Body of pancreas (tissue), 4 donors: ENCODE data around the gene UBE2M. TPM values are rescaled to one million over a fixed set of nuclear protein-coding genes. Genes with fewer than 3 reads are reported as not detected.

ENCODE experiments used
- ATAC-seq: fragments of 150-250 bp; one replicate; pipeline ENCODE4 v1.9.1; 2016
- DNase-seq, 4 donors: peaks; one replicate each; pipeline ENCODE4 v3.0.0-alpha.2; 2019
- H3K27ac ChIP-seq, 4 donors: fragments of 200-600 bp; sonication (generic); 1 replicate in 3 of 4; 2 replicates in 1 of 4; pipeline versions ENCODE4 v1.5.1 to v1.6.1; 2016 to 2019; ENCODE audit warnings: mild to moderate bottlenecking in 1 of 4, mixed read lengths in 1 of 4, moderate library complexity in 1 of 4
- H3K27me3 ChIP-seq, 2 donors: fragments of 200-600 bp; sonication (generic); one replicate each; pipeline ENCODE4 v1.6.0; 2016; ENCODE audit warnings: mild to moderate bottlenecking in 1 of 2
- H3K36me3 ChIP-seq, 2 donors: fragments of 200-600 bp; sonication (generic); replicated peaks in 1 of 2; 2 replicates each; pipeline ENCODE4 v1.5.1; 2016; ENCODE audit warnings: low read depth in 2 of 2; ENCODE audit not compliant: insufficient read depth in 1 of 2
- H3K4me1 ChIP-seq: fragments of 200-600 bp; sonication (generic); one replicate; pipeline ENCODE4 v1.6.0; 2016
- H3K4me3 ChIP-seq, 2 donors: fragments of 200-600 bp; sonication (generic); 1 replicate in 1 of 2; 2 replicates in 1 of 2; pipeline ENCODE4 v1.5.1; 2016 to 2019
- H3K9me3 ChIP-seq, 3 donors: fragments of 200-600 bp; sonication (generic); 1 replicate in 2 of 3; 2 replicates in 1 of 3; pipeline ENCODE4 v1.5.1; 2016
- CTCF ChIP-seq, 7 experiments: fragments of 450-650 bp in 4 of 7; fragments of 200-600 bp in 3 of 7; sonication (generic) in 3 of 7; IDR thresholded peaks; one replicate each; pipeline ENCODE4 v1.5.1; 2016 to 2019; ENCODE audit warnings: antibody characterized with exemption in 7 of 7
- POLR2A ChIP-seq, 3 donors: fragments of 450-650 bp; IDR thresholded peaks; one replicate each; pipeline ENCODE4 v1.6.1; 2016; ENCODE audit warnings: antibody characterized with exemption in 3 of 3, mild to moderate bottlenecking in 2 of 3
- WGBS, 2 donors: methylation state at CpG; one replicate each; pipeline ENCODE4 v1.1.5; 2017; 5-methylcytosine and 5-hydroxymethylcytosine counted together
- intact Hi-C: fragments of 100-400 bp; cut with DNase I; formaldehyde crosslinking; loops from one replicate; pipeline ENCODE4 v1.15.1; 2023
- total RNA-seq, 2 donors: library from RNA; depleted of rRNA; stranded (reverse); fragments of >200 nt; gene quantifications; one replicate each; pipeline ENCODE4 v1.1.0, GENCODE V29; 2016

UBE2M gene
- total RNA-seq, 2 donors from 2014 or later: 10.5 to 11.7 TPM

GRCh38 chr19:58569943-58570670 is 11.7 kb upstream of the UBE2M start:
- H3K4me3 ChIP-seq: no peak overlapping the region
- no peaks in the 10 kb centered on the region for H3K36me3 ChIP-seq
- TF ChIP-seq POLR2A (IDR thresholded peaks at IDR 0.05) (no peak), CTCF (IDR thresholded peaks at IDR 0.05) (no peak)
- H3K27me3 ChIP-seq: no peaks in the 10 kb centered on the region
- peak; percentile 2 to 11 (median 6) for DNase-seq
- H3K27ac ChIP-seq: no peak overlapping the region
- WGBS, 2 donors: 88% methylated on average over 7 to 8 of the region's 8 CpGs
- peaks cover 19% of the 10 kb centered on the region for H3K4me1 ChIP-seq
- no peak for ATAC-seq
- H3K9me3 ChIP-seq: no peaks in the 10 kb centered on the region
- intact Hi-C loops: no loop called here

- WGBS, 2 donors: 84 to 92% methylated on average over 5 to 6 of the region's 6 CpGs
- intact Hi-C loops: no loop called here
- TF ChIP-seq CTCF (IDR thresholded peaks at IDR 0.05) (no peak), POLR2A (IDR thresholded peaks at IDR 0.05) (no peak)
- DNase-seq: peak in 3 of 4 donors; percentile 1 to 10 (median 9)
- H3K4me3 ChIP-seq: no peak overlapping the region
- H3K9me3 ChIP-seq: no peaks in the 10 kb centered on the region
- H3K36me3 ChIP-seq: no peaks in the 10 kb centered on the region
- peaks cover 17% of the 10 kb centered on the region for H3K4me1 ChIP-seq
- ATAC-seq: no peak
- H3K27me3 ChIP-seq: no peaks in the 10 kb centered on the region
- H3K27ac ChIP-seq: no peak overlapping the region
Observed at GRCh38 chr19:58569191-58569942, 11.0 kb upstream of the UBE2M start.

GRCh38 chr19:58568453-58569130 is 10.2 kb upstream of the UBE2M start:
- TF ChIP-seq CTCF (IDR thresholded peaks at IDR 0.05): no peak
- TF ChIP-seq POLR2A (IDR thresholded peaks at IDR 0.05): no peak
- Histone ChIP-seq H3K27me3 (no peaks in the 10 kb centered on the region), H3K4me1 (peaks cover 11% of the 10 kb centered on the region), H3K4me3 (no peak overlapping the region), H3K9me3 (no peaks in the 10 kb centered on the region), H3K27ac (no peak overlapping the region), H3K36me3 (no peaks in the 10 kb centered on the region)
- whole genome bisulfite sequencing, 2 donors: 81 to 86% methylated on average over 4 of the region's 4 CpGs
- intact Hi-C loops: no loop called here
- peak in 2 of 4 donors; percentile 1 to 8 for DNase-seq
- ATAC-seq: no peak

GRCh38 chr19:58566989-58567388 is 8.6 kb upstream of the UBE2M start:
- peak in 2 of 4 donors; percentile 1 to 9 for DNase-seq
- no peak for TF ChIP-seq POLR2A (IDR thresholded peaks at IDR 0.05)
- TF ChIP-seq CTCF (IDR thresholded peaks at IDR 0.05): no peak
- H3K4me3 ChIP-seq: no peak overlapping the region
- no peak overlapping the region for H3K27ac ChIP-seq
- 94 to 98% methylated on average over 5 of the region's 5 CpGs for WGBS, 2 donors
- H3K9me3 ChIP-seq: no peaks in the 10 kb centered on the region
- H3K27me3 ChIP-seq: no peaks in the 10 kb centered on the region
- no peaks in the 10 kb centered on the region for H3K36me3 ChIP-seq
- peaks cover 20% of the 10 kb centered on the region for H3K4me1 ChIP-seq
- no peak for ATAC-seq
- intact Hi-C loops: no loop called here
